Lower lobe of right lung (tissue), 2 donors: Measurements from ENCODE around the gene VPS18. TPM values are rescaled to one million over a fixed set of nuclear protein-coding genes. Genes with fewer than 3 reads are reported as not detected.
"Not testable (repeated sequence)": the region's sequence is repeated elsewhere in the genome, so short reads cannot be mapped to it uniquely, and the experiment has no call there.

Experiments
- ATAC-seq, 2 donors: fragments of 200-7000 bp; cut with Tn5 transposase; one replicate each; pipeline ENCODE4 v1.9.1; 2020 to 2022; ENCODE audit warnings: mild to moderate bottlenecking in 2 of 2, moderate library complexity in 2 of 2
- DNase-seq: peaks from one replicate; pipeline ENCODE4 v3.0.0-alpha.2; 2020
- H3K27ac ChIP-seq: fragments of 200-600 bp; one replicate; pipeline ENCODE4 v1.8.0; 2022
- H3K27me3 ChIP-seq: fragments of 200-600 bp; one replicate; pipeline ENCODE4 v1.8.0; 2022; ENCODE audit warnings: low read depth
- H3K36me3 ChIP-seq: fragments of 200-600 bp; one replicate; pipeline ENCODE4 v1.8.0; 2022; ENCODE audit warnings: mild to moderate bottlenecking
- H3K4me1 ChIP-seq: fragments of 200-600 bp; one replicate; pipeline ENCODE4 v1.8.0; 2022
- H3K4me3 ChIP-seq: fragments of 200-600 bp; one replicate; pipeline ENCODE4 v1.8.0; 2022; ENCODE audit warnings: mild to moderate bottlenecking
- H3K9me3 ChIP-seq: fragments of 200-600 bp; one replicate; pipeline ENCODE4 v1.8.0; 2022
- CTCF ChIP-seq: fragments of 200-600 bp; IDR thresholded peaks from one replicate; pipeline ENCODE4 v1.8.0; 2022; ENCODE audit warnings: antibody characterized with exemption, mild to moderate bottlenecking
- intact Hi-C: fragments of 100-400 bp; cut with DNase I; formaldehyde crosslinking; loops from one replicate; pipeline ENCODE4 v1.11.0; 2022
- total RNA-seq: library from RNA; stranded (reverse); fragmentation: NEBNext Ultra II Directional; extraction: Animal tissue kit (Norgen Biotek cat#: 25700); gene quantifications from one replicate; pipeline ENCODE4 v1.2.1, GENCODE V29; 2021
- donor health status: DM: no; HTN: yes; CAD: no; lungs with severe emphysema.

The VPS18 gene
- total RNA-seq, 1 donor from 2014 or later, result 24.0 TPM

GRCh38 chr15:40859206-40859851 lies 34.9 kb upstream of the VPS18 start:
- peaks cover 29% of the 10 kb centered on the region for H3K36me3 ChIP-seq
- DNase-seq, result peak; percentile 86
- intact Hi-C loops, result no loop called here
- peaks cover 23% of the 10 kb centered on the region for H3K4me1 ChIP-seq
- ATAC-seq, result peak; percentile 78 to 79
- H3K4me3 ChIP-seq, result no peak overlapping the region
- no peak overlapping the region for H3K27ac ChIP-seq
- H3K27me3 ChIP-seq, result no peaks in the 10 kb centered on the region
- peak; percentile 77 for TF ChIP-seq CTCF
- no peaks in the 10 kb centered on the region for H3K9me3 ChIP-seq

- DNase-seq, intact Hi-C loops, H3K27me3 ChIP-seq, H3K9me3 ChIP-seq, ATAC-seq, H3K4me3 ChIP-seq, H3K27ac ChIP-seq: not testable (repeated sequence)
- Histone ChIP-seq H3K36me3 (peaks cover 11% of the 10 kb centered on the region), H3K4me1 (peaks cover 23% of the 10 kb centered on the region)
These were observed 33.1 kb upstream of the VPS18 start for GRCh38 chr15:40861147-40861546.

- Histone ChIP-seq H3K9me3 (no peaks in the 10 kb centered on the region), H3K4me3 (no peak overlapping the region), H3K4me1 (peaks cover 9% of the 10 kb centered on the region), H3K36me3 (no peaks in the 10 kb centered on the region), H3K27ac (no peak overlapping the region), H3K27me3 (peaks cover 3% of the 10 kb centered on the region)
- ATAC-seq (no peak), DNase-seq (no peak)
- intact Hi-C loops, result no loop called here
- no peak for TF ChIP-seq CTCF
These were observed 30.5 kb upstream of the VPS18 start for GRCh38 chr15:40863660-40864270.

GRCh38 chr15:40867199-40867598 lies 27.1 kb upstream of the VPS18 start:
- no peaks in the 10 kb centered on the region for H3K36me3 ChIP-seq
- H3K9me3 ChIP-seq, result no peaks in the 10 kb centered on the region
- no peak overlapping the region for H3K27ac ChIP-seq
- no peak for TF ChIP-seq CTCF
- intact Hi-C loops, result no loop called here
- H3K4me1 ChIP-seq, result no peaks in the 10 kb centered on the region
- DNase-seq (no peak), ATAC-seq (no peak)
- H3K27me3 ChIP-seq, result peaks cover 3% of the 10 kb centered on the region
- no peak overlapping the region for H3K4me3 ChIP-seq

- DNase-seq (no peak), ATAC-seq (no peak)
- no peak for TF ChIP-seq CTCF
- H3K27ac ChIP-seq, result no peak overlapping the region
- H3K27me3 ChIP-seq, result peaks cover 6% of the 10 kb centered on the region
- no peaks in the 10 kb centered on the region for H3K9me3 ChIP-seq
- H3K36me3 ChIP-seq, result no peaks in the 10 kb centered on the region
- intact Hi-C loops, result no loop called here
- no peak overlapping the region for H3K4me3 ChIP-seq
- H3K4me1 ChIP-seq, result peaks cover 15% of the 10 kb centered on the region
These were observed 24.6 kb upstream of the VPS18 start for GRCh38 chr15:40869686-40870085.

- intact Hi-C loops, result no loop called here
- DNase-seq, result no peak
- no peak for ATAC-seq
- H3K27ac ChIP-seq, result no peak overlapping the region
- H3K27me3 ChIP-seq, result peaks cover 4% of the 10 kb centered on the region
- TF ChIP-seq CTCF, result no peak
- H3K9me3 ChIP-seq, result no peaks in the 10 kb centered on the region
- H3K4me1 ChIP-seq, result peaks cover 15% of the 10 kb centered on the region
- no peaks in the 10 kb centered on the region for H3K36me3 ChIP-seq
- H3K4me3 ChIP-seq, result no peak overlapping the region
These were observed 23.5 kb upstream of the VPS18 start for GRCh38 chr15:40870716-40871115.
